Upper lobe of left lung (tissue), 6 donors: ENCODE measurements around the gene BCO1. TPM values are rescaled to one million over a fixed set of nuclear protein-coding genes. Genes with fewer than 3 reads are reported as not detected.

Experiments used
- ATAC-seq, 2 donors: fragments of 200-7000 bp; cut with Tn5 transposase; one replicate each; pipeline ENCODE4 v1.9.1; 2022; ENCODE audit warnings: mild to moderate bottlenecking in 2 of 2, moderate library complexity in 2 of 2; ENCODE audit not compliant: low FRiP score in 2 of 2
- DNase-seq, 2 donors: peaks; one replicate each; pipeline ENCODE4 v3.0.0-alpha.2; 2019 to 2020
- H3K27ac ChIP-seq, 4 donors: fragments of 200-600 bp; sonication (generic); one replicate each; pipeline ENCODE4 v1.5.1; 2016 to 2019
- H3K27me3 ChIP-seq, 4 donors: fragments of 200-600 bp; sonication (generic); one replicate each; pipeline ENCODE4 v1.5.1; 2017 to 2019
- H3K36me3 ChIP-seq, 4 donors: fragments of 200-600 bp; sonication (generic); one replicate each; pipeline ENCODE4 v1.5.1; 2016 to 2019
- H3K4me1 ChIP-seq, 4 donors: fragments of 200-600 bp; sonication (generic); one replicate each; pipeline ENCODE4 v1.5.1; 2018 to 2019
- H3K4me3 ChIP-seq, 4 donors: fragments of 200-600 bp; sonication (generic); one replicate each; pipeline ENCODE4 v1.5.1; 2017 to 2019; ENCODE audit warnings: mild to moderate bottlenecking in 2 of 4, moderate library complexity in 1 of 4
- H3K9me3 ChIP-seq, 4 donors: fragments of 200-600 bp; sonication (generic); one replicate each; pipeline ENCODE4 v1.5.1; 2018 to 2019
- CTCF ChIP-seq, 6 experiments: fragments of 450-650 bp in 4 of 6; fragments of 200-600 bp in 2 of 6; sonication (generic) in 2 of 6; IDR thresholded peaks; one replicate each; pipeline ENCODE4 v1.5.1; 2016 to 2019; ENCODE audit warnings: antibody characterized with exemption in 6 of 6
- EP300 ChIP-seq, 4 donors: sonication (generic); formaldehyde crosslinking; IDR thresholded peaks; one replicate each; pipeline ENCODE4 v1.5.1; 2017; ENCODE audit warnings: antibody characterized with exemption in 4 of 4, control low read depth in 2 of 4
- POLR2A ChIP-seq, 4 donors: fragments of 450-650 bp; IDR thresholded peaks; one replicate each; pipeline ENCODE4 v1.5.1; 2016 to 2017; ENCODE audit warnings: antibody characterized with exemption in 4 of 4, mild to moderate bottlenecking in 2 of 4
- POLR2AphosphoS5 ChIP-seq, 2 donors: sonication (generic); formaldehyde crosslinking; IDR thresholded peaks; one replicate each; pipeline ENCODE4 v1.5.1; 2017; ENCODE audit warnings: antibody characterized with exemption in 2 of 2
- WGBS, 2 donors: methylation state at CpG; one replicate each; pipeline ENCODE4 v1.1.5; 2017 to 2018; 5-methylcytosine and 5-hydroxymethylcytosine counted together
- total RNA-seq, 6 donors: library from RNA; depleted of rRNA in 4 of 6; stranded (reverse); fragments of >200 nt in 4 of 6; gene quantifications; one replicate each; pipeline versions ENCODE4 v1.1.0 to v1.2.1, GENCODE V29; 2016 to 2021
- donor health status: DM: no; HTN: no; CAD: no; lungs with moderate emphysema.
- donor health status: DM: no; HTN: yes; CAD: no; lungs with severe emphysema.

Gene BCO1
- total RNA-seq, 6 donors from 2014 or later, result 0.17 to 0.92 TPM; not detected in 4

DNA sequence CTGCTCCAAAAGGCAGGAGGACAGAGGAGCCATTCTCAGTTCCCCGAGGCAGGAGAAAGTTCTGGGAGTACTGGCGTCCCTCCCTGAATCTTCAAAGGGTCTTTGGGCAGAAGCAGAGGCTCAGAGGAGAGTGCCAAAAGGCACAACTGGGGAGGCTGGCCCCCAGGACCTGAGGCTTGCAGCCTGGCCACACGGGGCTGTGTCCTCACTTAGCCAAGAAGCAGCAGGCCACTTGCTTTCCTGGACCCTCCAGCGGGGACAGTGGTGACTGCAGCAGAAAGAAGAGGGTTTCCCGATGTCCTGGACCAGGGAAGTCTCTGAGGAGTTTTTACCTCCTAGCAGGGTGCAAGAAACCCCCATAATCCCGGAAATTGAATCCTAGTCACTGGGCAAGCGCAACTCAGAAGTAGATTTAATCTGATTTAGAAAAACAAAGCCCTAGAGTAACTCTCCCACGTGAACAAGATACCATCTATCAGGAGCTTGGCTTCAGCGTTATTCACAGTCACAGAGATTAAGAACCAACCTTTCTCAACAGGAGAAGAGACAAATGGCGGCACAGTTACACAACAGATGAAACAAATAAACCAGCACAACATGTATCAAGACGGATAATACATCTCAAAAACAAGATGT, 25.5 kb upstream of the BCO1 start:
- WGBS, 2 donors, result 69 to 70% methylated on average over 6 to 11 of the region's 11 CpGs
- ATAC-seq (no peak), DNase-seq (no peak)
- Histone ChIP-seq H3K4me1 (no peaks in the 10 kb centered on the region), H3K9me3 (no peaks in the 10 kb centered on the region), H3K4me3 (no peak overlapping the region), H3K36me3 (no peaks in the 10 kb centered on the region), H3K27ac (no peak overlapping the region), H3K27me3 (no peaks in the 10 kb centered on the region)
- TF ChIP-seq POLR2A (IDR thresholded peaks at IDR 0.05), result no peak
- no peak for TF ChIP-seq CTCF (IDR thresholded peaks at IDR 0.05)
- TF ChIP-seq EP300 (IDR thresholded peaks at IDR 0.05), result no peak
- TF ChIP-seq POLR2AphosphoS5 (IDR thresholded peaks at IDR 0.05), result no peak

- TF ChIP-seq POLR2A (IDR thresholded peaks at IDR 0.05), result no peak
- TF ChIP-seq CTCF (IDR thresholded peaks at IDR 0.05), result no peak
- no peak for TF ChIP-seq POLR2AphosphoS5 (IDR thresholded peaks at IDR 0.05)
- TF ChIP-seq EP300 (IDR thresholded peaks at IDR 0.05), result no peak
- Histone ChIP-seq H3K27me3 (no peaks in the 10 kb centered on the region), H3K27ac (no peak overlapping the region), H3K4me3 (no peak overlapping the region), H3K4me1 (no peaks in the 10 kb centered on the region), H3K9me3 (no peaks in the 10 kb centered on the region), H3K36me3 (no peaks in the 10 kb centered on the region)
- WGBS, 2 donors, result 47 to 48% methylated on average over 7 to 15 of the region's 15 CpGs
- no peak for DNase-seq
- peak in 1 of 2 donors; percentile 13 for ATAC-seq
Observed at GRCh38 chr16:81214745-81215166, 23.7 kb upstream of the BCO1 start.

DNA sequence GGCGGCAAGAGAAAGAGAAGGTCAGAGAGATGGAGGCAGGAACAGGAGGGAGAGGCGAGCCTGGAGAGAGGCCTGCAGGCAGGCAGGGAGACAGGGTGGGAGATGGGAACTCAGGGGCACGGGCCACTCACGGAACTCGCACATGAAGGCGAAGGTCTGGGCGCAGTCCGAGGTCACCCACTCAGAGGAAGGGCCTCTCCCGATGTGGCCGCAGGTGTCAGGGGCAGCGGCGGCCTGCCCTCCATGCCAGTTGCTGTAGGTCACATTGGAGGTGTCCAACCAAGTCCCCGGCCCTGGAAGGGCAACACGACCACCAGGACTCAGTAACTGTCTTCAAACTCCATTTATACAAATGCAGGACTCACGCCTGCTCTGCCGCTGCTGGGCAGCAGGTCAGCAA, 22.4 kb upstream of the BCO1 start:
- ATAC-seq (no peak), DNase-seq (no peak)
- H3K9me3 ChIP-seq, result no peaks in the 10 kb centered on the region
- no peaks in the 10 kb centered on the region for H3K27me3 ChIP-seq
- no peak overlapping the region for H3K4me3 ChIP-seq
- no peak overlapping the region for H3K27ac ChIP-seq
- no peaks in the 10 kb centered on the region for H3K36me3 ChIP-seq
- H3K4me1 ChIP-seq, result no peaks in the 10 kb centered on the region
- 86 to 88% methylated on average over 12 to 16 of the region's 16 CpGs for WGBS, 2 donors
- TF ChIP-seq POLR2A (IDR thresholded peaks at IDR 0.05), result no peak
- TF ChIP-seq EP300 (IDR thresholded peaks at IDR 0.05), result no peak
- no peak for TF ChIP-seq POLR2AphosphoS5 (IDR thresholded peaks at IDR 0.05)
- no peak for TF ChIP-seq CTCF (IDR thresholded peaks at IDR 0.05)

- Histone ChIP-seq H3K27ac (no peak overlapping the region), H3K9me3 (no peaks in the 10 kb centered on the region), H3K4me1 (no peaks in the 10 kb centered on the region), H3K4me3 (no peak overlapping the region), H3K27me3 (no peaks in the 10 kb centered on the region), H3K36me3 (no peaks in the 10 kb centered on the region)
- TF ChIP-seq EP300 (IDR thresholded peaks at IDR 0.05), result no peak
- no peak for TF ChIP-seq POLR2A (IDR thresholded peaks at IDR 0.05)
- TF ChIP-seq CTCF (IDR thresholded peaks at IDR 0.05), result no peak
- TF ChIP-seq POLR2AphosphoS5 (IDR thresholded peaks at IDR 0.05), result no peak
- 77 to 81% methylated on average over 2 of the region's 2 CpGs for WGBS, 2 donors
- ATAC-seq (no peak), DNase-seq (no peak)
Observed at GRCh38 chr16:81216706-81217105, 21.8 kb upstream of the BCO1 start.

- no peaks in the 10 kb centered on the region for H3K36me3 ChIP-seq
- no peaks in the 10 kb centered on the region for H3K27me3 ChIP-seq
- ATAC-seq, result no peak
Observed at GRCh38 chr16:81219151-81219550, 19.3 kb upstream of the BCO1 start.

More at GRCh38 chr16:81219151-81219550, 19.3 kb upstream of the BCO1 start:
- no peak for DNase-seq
- Histone ChIP-seq H3K27ac (no peak overlapping the region), H3K4me3 (no peak overlapping the region), H3K9me3 (no peaks in the 10 kb centered on the region), H3K4me1 (no peaks in the 10 kb centered on the region)
- WGBS, 2 donors, result 85 to 89% methylated on average over 9 of the region's 9 CpGs
- TF ChIP-seq POLR2A (IDR thresholded peaks at IDR 0.05) (no peak), EP300 (IDR thresholded peaks at IDR 0.05) (no peak), POLR2AphosphoS5 (IDR thresholded peaks at IDR 0.05) (no peak), CTCF (IDR thresholded peaks at IDR 0.05) (no peak)
